Subcutaneous adipose tissue (tissue), 4 donors: Measurements from ENCODE around the gene DLGAP1. TPM values are rescaled to one million over a fixed set of nuclear protein-coding genes. Genes with fewer than 3 reads are reported as not detected.

Experiments used
- total RNA-seq, 4 donors: library from RNA; depleted of rRNA; stranded (reverse); fragments of >200 nt; gene quantifications; one replicate each; pipeline ENCODE4 v1.1.0, GENCODE V29; 2016
- TF ChIP-seq, protein P1 (sequence below): fragments of 450-650 bp; IDR thresholded peaks from one replicate; pipeline ENCODE4 v1.5.1; 2016; ENCODE audit warnings: low read depth, mild to moderate bottlenecking, control low read depth, antibody characterized with exemption, moderate library complexity

The DLGAP1 gene
- total RNA-seq, 4 donors from 2014 or later, result 0.44 to 3.3 (median 0.99) TPM

DNA sequence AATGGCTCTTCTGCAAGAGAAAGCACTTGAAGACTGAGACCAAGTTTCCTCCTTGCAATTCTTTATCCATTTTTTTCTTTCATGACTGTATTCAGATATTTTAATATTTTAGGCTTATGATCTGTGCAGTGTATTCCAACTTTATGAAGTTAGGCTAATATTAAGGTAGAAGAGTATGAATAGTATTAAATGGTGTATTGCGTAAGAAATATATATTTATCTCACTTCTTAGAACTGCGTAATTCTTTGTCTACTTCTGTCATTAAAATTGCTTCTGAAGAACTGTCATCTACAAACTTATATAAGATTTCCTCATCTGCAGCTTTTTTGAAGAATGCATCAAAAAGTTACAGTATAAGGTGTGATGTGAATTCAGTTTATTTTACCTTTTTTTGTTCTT, 183.2 kb downstream of the DLGAP1 start:
- TF ChIP-seq, protein P1, sequence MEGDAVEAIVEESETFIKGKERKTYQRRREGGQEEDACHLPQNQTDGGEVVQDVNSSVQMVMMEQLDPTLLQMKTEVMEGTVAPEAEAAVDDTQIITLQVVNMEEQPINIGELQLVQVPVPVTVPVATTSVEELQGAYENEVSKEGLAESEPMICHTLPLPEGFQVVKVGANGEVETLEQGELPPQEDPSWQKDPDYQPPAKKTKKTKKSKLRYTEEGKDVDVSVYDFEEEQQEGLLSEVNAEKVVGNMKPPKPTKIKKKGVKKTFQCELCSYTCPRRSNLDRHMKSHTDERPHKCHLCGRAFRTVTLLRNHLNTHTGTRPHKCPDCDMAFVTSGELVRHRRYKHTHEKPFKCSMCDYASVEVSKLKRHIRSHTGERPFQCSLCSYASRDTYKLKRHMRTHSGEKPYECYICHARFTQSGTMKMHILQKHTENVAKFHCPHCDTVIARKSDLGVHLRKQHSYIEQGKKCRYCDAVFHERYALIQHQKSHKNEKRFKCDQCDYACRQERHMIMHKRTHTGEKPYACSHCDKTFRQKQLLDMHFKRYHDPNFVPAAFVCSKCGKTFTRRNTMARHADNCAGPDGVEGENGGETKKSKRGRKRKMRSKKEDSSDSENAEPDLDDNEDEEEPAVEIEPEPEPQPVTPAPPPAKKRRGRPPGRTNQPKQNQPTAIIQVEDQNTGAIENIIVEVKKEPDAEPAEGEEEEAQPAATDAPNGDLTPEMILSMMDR, result no peak

DNA sequence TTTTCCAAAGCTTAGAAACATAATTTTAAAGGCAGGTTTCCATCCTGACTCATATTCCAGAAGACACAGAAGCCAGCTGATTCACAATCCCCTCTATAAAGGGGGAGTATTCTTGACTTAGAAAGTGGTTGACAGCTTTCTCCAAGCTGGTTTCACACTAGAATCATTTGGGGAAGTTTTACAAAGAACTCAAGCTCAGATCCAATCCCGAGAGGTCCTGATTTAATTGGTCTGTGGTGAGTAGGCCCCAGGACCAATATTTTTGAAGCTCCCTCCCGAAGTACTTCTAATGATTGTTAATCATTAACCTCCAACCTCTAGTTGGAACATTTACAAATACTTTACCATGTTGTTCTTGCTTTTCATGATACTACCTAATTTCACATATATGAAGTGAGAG, 184.1 kb downstream of the DLGAP1 start:
- TF ChIP-seq, protein P1, result no peak

DNA sequence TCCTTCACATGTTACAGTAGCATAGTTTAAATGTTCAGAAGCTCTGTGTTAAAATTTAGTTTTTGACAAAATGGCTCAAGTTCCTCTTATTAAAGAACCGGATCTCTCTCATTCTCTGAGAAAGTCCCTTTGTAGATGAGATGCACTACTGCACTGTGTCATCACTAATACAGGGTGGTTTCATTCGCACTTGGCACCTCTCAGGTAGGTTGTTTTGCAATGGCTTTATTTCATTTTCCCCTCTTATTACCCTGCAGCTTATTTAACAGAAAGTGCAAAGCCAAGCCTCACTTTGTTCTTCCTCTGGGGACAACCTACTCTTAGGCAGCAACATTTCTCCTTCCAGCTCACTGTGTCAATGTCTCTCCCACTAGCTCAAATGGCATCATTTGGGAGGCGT, 185.1 kb downstream of the DLGAP1 start:
- TF ChIP-seq, protein P1, result no peak

DNA sequence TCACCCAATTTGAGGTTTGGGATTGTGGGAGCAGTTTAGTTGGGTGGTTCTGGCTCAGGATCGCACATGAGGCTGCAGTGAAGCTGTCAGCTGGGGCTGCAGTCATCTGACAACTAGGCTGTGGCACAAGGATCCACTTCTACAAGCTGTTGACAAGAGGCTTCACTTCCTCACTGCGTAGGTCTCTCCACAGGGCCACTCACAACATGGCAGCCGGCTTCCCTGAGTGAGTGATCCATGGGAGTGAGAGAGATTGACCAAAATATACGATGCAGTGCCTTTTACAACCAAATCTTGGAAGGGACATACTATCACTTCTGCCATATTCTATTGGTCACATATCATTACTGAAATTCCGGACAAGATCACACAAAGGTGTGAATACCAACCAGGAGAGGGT, 187.5 kb downstream of the DLGAP1 start:
- TF ChIP-seq, protein P1, result no peak

DNA sequence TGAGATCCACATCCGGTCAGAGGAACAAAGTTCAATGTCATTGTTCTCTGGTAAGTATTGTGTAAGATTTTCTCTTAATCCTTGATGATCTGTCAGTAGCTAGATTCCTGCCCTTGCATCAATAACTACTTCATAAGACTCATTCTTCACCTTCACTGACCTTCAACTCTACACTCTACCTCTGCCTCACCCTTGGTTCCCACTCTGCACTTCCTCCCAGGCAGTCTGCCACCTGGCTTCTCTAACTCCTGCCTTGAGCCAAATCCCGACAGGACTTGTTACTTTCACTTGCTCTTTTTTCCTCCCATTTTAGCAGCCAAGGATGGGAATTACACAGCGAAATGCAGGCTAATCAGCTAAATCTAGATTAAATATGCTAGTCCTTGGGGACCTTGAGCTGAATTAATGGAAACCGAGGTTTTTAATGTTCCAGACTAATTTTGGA, 190.7 kb downstream of the DLGAP1 start:
- TF ChIP-seq, protein P1, result no peak

DNA sequence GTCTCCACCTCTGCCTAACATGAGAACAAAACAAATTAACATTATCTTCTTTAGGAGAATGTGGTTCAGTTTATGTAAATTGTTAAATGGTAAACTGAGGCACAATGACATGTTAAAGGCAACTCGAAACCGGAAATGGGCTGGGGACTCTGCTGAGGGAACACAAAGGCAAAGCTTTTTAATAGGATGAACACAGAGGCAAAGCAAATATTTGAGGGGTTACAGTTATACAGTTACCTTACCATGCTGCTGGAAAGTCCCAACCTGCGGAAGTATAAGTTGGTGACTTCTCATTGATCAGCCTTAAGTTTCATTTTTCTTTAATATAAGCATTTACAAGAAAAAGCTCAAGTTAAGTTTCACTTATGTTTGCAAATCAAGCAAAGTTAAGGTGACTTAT, 195.0 kb downstream of the DLGAP1 start:
- TF ChIP-seq, protein P1, result no peak

DNA sequence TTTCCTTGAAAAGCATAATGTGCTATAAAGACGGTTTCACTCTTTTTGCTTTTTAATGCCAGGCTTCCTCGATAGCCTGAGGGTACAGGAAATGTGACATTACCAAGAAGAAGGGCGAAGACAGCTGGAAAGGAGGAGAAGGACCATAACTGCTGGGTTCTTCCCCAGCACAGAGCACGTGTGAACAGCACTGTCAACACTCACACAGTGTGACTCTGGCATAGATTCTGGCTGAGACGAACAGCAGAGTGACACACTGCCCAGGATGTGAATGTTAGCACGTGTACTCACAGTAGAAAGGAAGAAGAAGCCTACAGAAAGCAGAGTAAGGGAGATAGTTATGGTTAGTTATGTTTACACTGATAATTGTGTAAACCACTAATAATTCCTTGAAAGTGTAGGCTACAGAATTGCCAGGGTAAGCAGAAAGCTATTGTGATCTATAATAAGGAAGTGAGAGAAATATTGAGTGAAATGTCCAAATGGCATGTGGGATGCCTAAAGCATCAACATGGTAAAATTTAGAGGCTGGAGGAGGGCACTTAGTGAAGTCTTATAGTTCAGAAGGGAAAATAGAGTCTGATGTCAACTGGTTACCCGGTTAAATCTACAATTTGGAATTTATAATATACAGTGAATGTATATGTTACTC, 198.2 kb downstream of the DLGAP1 start:
- TF ChIP-seq, protein P1, result no peak
